Suprapubic skin (tissue), 3 donors: Measurements from ENCODE around the gene AKAP17A.

Experiments used
- EP300 ChIP-seq: sonication (generic); formaldehyde crosslinking; IDR thresholded peaks from one replicate; pipeline ENCODE4 v1.6.1; 2017; ENCODE audit warnings: antibody characterized with exemption
- POLR2A ChIP-seq, 2 donors: fragments of 450-650 bp; IDR thresholded peaks; one replicate each; pipeline ENCODE4 v1.6.1; 2017; ENCODE audit warnings: antibody characterized with exemption in 2 of 2, mild to moderate bottlenecking in 2 of 2, moderate library complexity in 2 of 2
- TF ChIP-seq, protein P1 (sequence below), 2 donors: fragments of 200-600 bp in 1 of 2; fragments of 450-650 bp in 1 of 2; sonication (generic) in 1 of 2; IDR thresholded peaks; one replicate each; pipeline ENCODE4 v1.5.1; 2016 to 2019; ENCODE audit warnings: antibody characterized with exemption in 2 of 2, mild to moderate bottlenecking in 1 of 2, moderate library complexity in 1 of 2

DNA sequence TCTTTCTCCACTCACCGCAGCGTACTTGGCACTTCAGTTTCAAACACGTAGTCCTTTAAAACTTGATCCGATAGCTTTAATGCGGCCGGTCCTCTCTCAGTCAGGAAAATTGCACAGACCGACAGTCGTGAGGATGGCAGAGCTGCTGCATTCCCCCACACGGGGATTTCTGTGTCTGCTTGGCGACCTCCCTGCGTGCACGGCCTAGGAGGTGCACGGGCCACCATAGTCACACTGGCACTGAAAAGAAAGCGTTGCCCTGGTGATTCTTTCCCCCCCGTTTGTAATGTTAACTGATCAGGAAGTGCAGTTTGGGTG lies 10.3 kb downstream of the AKAP17A start:
- TF ChIP-seq, protein P1, sequence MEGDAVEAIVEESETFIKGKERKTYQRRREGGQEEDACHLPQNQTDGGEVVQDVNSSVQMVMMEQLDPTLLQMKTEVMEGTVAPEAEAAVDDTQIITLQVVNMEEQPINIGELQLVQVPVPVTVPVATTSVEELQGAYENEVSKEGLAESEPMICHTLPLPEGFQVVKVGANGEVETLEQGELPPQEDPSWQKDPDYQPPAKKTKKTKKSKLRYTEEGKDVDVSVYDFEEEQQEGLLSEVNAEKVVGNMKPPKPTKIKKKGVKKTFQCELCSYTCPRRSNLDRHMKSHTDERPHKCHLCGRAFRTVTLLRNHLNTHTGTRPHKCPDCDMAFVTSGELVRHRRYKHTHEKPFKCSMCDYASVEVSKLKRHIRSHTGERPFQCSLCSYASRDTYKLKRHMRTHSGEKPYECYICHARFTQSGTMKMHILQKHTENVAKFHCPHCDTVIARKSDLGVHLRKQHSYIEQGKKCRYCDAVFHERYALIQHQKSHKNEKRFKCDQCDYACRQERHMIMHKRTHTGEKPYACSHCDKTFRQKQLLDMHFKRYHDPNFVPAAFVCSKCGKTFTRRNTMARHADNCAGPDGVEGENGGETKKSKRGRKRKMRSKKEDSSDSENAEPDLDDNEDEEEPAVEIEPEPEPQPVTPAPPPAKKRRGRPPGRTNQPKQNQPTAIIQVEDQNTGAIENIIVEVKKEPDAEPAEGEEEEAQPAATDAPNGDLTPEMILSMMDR (IDR thresholded peaks at IDR 0.05) = no peak
- no peak for TF ChIP-seq POLR2A (IDR thresholded peaks at IDR 0.05)
- TF ChIP-seq EP300 = no peak
